NAMALWA (cell line): ENCODE results near the gene ABCA1.
"Not testable (repeated sequence)": the region's sequence is repeated elsewhere in the genome, so short reads cannot be mapped to it uniquely, and the experiment has no call there.

Experiments
- DNase-seq: peaks from one replicate; pipeline ENCODE4 v3.0.0-alpha.2; 2015; ENCODE audit warnings: low spot score

The ABCA1 gene

DNA sequence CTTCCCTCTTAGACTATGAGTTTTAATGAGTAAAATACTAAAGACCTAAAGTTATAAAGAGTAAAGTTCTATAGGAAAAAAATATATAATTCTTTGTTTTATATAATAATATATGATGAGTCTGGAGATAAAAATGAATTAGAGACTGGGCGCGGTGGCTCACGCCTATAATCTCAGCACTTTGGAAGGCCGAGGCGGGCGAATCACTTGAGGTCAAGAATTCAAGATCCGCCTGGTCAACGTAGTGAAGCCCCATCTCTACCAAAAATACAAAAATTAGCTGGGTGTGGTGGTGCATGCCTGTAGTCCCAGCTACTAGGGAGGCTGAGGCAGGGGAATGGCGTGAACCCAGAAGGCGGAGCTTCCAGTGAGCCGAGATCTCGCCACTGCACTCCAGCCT is 158.9 kb downstream of the ABCA1 start:
- DNase-seq, result not testable (repeated sequence)

DNA sequence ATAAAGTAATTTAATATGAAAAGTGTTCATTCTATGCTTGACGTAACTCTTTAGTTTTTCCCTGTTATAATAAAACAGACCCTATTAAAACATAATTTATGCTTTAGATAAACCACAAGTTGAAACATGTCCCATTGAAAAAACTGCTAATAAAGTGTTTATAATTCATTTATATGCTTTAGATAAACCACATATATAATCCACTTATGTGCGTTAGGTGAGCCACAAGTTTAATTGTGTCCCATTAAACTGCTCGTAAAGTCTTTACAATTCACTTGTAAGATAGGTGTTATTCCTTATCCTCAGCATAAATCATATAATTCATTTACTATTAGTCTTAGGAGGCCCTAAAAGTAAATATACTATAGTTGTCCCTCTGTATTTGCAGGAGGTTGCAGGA is 160.4 kb downstream of the ABCA1 start:
- DNase-seq, result no peak

DNA sequence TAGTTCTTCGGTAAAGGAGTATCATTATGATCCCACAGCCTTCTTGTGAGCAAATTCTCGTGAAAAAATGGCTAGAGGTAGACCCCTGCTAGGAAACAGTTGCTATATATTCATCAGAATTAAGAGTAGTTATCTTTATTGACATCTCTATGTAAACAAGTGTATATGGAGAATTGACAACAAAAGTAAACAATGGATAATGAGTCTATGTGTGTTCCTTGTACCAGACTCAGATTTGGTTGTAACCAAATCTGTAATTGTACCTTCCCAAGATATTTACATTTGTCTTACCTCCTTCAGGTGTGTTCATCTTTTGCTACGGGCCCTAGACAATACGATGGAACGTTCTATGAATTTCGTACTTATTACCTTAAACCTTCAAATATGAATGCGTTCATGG is 161.9 kb downstream of the ABCA1 start:
- no peak for DNase-seq

DNA sequence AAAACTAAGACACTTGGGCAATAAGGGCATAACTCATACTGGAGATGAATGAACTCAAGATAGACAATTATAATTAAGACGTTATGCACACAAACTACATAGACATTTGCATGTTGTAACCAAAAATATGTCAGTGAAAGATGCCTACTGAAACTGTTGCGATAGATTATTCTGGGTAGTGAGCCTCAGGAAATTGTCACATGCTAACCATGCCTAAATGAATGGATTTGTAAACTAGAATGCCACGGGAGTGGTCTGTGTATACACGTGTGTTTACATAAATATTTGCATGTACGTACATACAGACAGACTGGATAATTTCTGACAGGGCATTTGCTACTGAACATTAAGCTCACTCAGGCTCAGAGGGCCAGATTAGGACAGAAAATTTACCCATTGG is 162.8 kb downstream of the ABCA1 start:
- DNase-seq, result peak; percentile 67

DNA sequence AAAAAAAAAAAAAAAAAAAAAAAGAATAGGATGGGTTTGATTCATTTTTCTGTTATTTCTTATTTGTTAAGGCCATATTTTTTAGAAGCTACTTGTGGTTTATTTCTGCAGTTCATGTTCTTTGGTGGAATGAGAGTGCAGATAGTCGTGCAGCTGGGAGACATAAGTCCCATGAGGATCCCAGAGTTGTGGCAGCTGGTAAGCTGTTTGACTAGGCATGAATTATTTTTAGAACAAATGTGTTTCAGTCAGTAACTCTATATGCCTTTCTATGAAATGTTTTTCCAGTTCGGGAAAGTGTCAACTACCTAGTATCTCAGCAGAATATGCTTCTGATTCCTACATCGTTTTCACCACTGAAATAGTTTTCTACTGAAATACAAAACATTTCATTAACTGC is 169.0 kb downstream of the ABCA1 start:
- peak; percentile 53 for DNase-seq

DNA sequence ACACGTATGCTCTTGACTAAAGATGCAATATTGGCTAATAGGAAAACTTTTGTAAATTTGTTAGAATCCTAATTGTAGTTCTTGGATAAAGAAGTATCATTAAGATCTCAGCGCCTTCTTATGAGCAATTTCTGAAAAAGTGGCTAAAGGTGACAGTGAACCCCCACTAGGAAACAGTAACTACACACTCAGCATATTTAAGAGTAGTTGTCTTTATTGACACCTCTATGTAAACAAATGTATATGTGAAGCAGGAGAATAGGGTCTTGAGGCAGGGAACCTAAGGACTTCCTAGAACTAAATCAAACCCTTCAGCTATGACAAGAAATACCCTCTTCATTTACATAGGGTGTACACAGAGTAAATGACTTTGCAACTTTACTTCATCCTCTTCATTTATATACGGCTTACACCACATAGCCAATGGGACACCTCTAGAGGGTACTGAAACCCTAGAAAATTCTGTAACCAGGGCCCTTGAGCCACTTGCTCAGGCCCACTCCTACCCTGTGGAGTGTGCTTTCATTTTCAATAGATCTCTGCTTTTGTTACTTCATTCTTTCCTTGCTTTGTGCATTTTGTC is 177.7 kb downstream of the ABCA1 start:
- peak; percentile 39 for DNase-seq

DNA sequence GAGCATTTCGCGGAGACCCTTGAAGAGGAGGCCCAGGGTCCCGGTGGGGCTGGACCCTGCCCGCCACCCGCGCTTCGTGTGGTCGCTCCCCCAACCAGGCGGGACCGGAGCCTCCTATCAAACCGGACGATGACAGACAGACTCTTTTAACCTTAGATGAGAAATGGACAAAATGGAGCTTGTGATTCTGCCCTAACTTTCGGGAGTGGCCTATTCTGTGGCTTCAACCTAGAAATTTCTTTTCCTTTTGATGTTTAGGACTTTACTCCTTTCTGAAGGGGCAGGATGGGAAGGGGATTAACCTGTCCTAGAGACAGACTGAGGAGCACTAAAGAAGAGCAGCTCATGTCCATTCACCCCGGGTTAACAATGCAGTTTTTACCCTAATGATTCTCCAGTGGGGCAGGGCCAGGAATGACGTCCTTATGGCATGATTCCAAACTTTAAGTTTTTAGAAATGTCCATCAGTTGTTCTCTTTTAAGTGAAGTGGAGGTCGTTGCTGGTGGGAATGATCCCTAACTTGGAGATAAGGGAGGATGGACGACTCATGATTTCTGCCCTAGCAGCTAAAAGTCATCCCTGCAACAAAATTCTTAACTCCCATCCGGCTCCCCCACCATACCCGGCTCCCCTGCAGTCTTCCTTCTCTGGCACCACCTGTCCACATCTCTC is 179.5 kb downstream of the ABCA1 start:
- peak; percentile 31 for DNase-seq

DNA sequence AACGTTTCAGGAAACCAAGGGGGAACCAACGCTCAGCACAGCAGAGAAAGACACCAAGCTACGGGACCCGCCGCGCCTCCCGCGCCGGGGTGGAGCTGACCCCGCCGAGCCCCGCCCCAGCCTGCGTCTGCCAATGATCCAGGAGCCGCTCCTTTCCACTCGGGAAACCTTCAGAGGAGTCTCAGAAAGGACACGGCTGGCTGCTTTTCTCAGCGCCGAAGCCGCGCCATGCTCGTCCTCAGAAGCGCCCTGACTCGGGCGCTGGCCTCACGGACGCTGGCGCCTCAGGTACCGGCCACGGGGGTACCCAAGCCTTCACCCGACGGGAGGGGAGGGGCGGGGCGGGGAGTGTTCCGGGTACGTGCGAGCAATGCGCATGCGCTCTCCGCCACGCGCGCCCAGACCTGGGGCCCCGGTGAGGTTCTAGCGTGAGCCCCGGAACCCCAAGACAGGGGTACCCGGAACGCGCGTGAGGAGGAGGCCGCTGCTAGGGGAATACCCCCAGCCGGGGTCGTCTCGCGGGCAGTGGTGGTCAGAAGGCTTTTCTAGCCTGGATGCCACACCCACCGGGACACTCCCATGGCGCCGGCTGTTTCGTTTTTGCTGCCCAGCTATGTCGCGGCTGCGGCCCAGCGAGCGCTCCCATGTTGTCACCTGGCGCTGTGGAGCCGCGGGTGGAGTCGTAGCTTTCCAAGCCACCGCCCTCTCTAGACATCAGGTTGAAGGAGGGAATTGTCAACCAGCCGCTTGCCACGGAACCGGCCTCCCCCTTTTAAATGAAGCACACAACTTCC is 180.2 kb downstream of the ABCA1 start, which contains the start of gene NIPSNAP3A:
NIPSNAP3A (plus strand) TSS at position 119 of the 794 bp plus-strand sequence; CDS start at position 229, 110 bp downstream.
- DNase-seq, result peak; percentile 91

DNA sequence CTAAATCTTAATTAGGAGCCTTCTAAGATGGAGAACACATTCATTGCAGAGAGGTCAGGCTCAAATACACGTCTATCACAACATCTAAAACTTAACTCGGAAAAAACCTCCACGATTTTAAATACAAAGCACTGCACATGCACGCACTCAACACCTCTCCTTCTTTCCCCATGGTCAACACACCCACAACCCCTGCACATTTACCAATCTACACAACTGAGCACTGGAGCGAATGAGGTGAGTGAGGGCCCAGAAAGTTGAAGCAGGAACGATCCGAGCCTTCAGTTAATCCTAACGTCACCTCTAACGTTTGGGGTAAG is 180.8 kb downstream of the ABCA1 start:
- DNase-seq, result no peak

DNA sequence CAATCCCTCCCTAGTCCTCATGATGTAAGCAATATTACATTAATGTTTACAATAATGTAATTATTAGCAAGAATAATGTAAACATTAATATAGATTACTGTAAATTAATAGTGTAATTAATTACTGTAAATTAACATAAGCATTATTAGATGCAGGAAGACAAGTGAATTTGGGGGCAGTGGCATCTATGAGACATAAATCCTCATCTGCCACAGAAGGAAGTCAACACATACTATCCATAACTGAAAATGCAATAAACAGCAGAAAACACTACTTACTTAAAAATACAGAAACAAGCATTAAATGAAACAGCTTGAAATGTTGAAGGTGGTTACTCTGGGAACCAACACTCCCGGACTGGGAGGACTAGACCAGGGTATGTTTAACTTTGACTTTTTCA is 181.2 kb downstream of the ABCA1 start:
- DNase-seq, result no peak

DNA sequence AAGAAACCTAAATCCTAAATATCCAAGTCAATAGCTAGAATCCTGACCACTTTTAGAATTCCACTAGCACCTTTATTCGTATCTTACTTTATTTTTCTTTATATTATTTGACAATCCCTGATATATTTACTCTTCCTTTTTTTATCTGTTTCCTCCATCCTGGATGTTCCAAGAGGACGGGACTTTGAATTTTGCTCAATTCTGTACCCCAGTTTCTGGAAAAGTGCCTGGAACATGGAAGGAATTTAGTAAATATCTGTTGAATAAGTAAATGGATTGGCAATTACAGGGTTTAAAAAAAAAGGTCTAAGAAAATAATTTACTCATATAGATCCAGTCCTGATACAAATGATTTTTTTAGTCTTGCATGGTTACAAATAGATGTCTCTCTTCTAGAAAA is 181.7 kb downstream of the ABCA1 start:
- no peak for DNase-seq

DNA sequence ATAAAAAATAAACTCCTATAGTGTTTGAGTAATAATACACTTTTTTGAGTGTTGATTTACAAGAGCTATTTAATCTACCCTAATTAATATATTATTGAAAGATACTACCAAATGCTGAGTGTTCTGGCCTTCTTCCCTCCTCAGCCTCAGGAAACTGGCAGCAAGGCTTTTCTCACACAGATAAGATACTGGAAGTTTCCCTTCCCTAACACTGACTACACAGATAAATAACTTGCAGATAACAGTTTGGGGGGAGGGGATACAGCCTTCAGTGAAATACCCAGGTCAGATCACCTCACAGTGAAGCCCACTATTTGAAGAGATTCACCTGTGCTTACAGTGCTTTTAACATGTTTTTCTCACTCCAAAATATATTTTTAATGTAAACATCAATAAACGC is 182.1 kb downstream of the ABCA1 start:
- no peak for DNase-seq

DNA sequence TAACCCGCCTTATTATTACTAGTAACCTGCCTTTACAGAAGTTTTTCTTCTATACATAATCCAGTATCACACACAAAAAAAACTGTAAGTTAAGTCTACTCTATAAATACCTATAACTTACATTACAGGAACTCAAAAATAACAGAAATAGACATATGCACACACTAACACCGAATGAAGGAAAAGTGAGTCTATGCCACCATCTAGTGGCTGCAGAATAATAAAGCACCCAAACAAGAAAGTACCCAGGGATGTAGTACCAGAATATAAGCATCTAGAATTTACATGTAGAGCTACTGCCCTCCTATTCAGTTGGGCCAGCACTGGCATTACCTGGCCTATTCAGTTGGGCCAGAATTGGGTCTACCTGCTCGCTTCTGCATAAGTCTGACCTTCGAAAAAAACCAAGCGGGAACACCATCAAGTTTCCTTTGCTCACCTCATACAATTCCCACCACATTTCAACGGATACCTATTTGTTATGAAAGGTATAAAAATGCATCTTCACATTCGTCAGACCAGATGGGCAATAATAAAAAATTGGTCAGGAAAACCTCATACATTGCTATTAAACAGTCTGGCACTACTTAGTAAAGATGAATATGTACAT is 184.5 kb downstream of the ABCA1 start:
- peak; percentile 91 for DNase-seq

DNA sequence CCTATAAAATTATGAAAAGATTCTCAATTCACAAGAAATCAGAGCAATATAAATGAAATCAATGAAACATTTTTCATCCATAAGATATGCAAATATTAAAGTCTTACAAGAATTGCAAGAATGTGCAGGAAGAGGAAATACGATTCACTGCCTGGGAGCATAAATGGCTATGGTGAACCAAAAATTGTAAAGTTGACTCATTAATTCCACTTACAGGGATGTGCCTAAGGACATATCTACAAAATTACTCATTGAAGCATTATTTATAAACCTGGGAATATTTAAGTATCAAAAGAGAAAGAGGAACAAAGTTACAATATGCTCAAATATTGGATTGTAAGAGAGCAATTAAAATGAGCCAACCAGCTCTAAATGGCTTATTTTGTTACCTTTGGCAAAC is 187.3 kb downstream of the ABCA1 start:
- DNase-seq, result no peak

DNA sequence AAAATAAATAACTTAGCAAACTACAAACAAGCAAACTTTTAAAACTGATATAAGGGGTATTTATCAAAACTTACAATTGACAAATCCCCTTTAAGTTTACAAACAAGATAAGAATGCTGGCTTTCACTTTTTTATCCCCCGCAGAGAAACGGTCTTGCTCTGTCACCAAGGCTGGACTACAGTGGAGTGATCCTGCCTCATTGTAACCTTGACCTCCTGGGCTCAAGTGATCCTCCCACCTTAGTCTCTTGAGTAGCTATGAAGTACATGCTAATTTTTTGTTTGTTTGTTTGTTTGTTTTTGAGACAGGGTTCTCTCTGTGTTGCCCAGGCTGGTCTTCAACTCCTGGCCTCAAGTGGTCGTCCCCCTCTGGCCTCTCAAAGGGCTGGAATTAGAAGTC is 189.5 kb downstream of the ABCA1 start:
- no peak for DNase-seq
